ENCODE data around the gene MAN1C1.
"Not testable (repeated sequence)": the region's sequence is repeated elsewhere in the genome, so short reads cannot be mapped to it uniquely, and the experiment has no call there.

MAN1C1 gene

DNA sequence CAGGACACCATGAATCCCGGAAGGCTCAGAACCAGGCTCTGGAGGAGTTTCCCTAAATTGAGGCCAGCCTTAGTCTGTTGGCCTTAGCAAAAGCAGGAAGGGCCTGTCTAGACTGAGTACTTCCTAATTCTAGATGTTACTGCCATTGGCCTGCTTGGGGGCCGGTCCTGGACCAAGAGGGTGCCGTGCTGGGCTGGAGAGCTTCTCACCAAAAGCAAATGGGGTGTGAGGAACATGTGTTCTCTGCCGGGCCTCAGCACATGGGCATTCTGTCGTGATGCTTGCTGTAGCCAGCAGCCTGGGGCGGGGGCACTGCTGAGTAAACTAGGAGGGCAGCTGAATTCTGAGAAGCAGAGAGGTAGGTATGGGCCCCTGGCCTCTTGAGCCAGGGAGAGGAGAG lies 35.7 kb upstream of the MAN1C1 start:
- no CpG with 5 or more reads among the region's 6 CpGs for WGBS (ENCODE audit: extremely low coverage, insufficient coverage, low lambda C conversion rate)
- Histone ChIP-seq H3K27ac (ENCODE audit: low read depth, low read length) (no peak overlapping the region), H2BK15ac (replicated peaks; ENCODE audit: low read depth) (no peak overlapping the region), H3K56ac (ENCODE audit: low read length) (no peak overlapping the region), H3K4ac (ENCODE audit: low read depth, low read length) (no peak overlapping the region), H3K79me2 (ENCODE audit: control insufficient read depth, insufficient read depth, low read length) (no peaks in the 10 kb centered on the region), H3K4me3 (ENCODE audit: low read length) (no peak overlapping the region), H3K9ac (ENCODE audit: low read length) (no peak overlapping the region), H2BK5ac (ENCODE audit: low read length) (no peak overlapping the region), H2BK120ac (ENCODE audit: low read depth, low read length) (no peak overlapping the region), H3K36me3 (ENCODE audit: control insufficient read depth, insufficient read depth, low read length) (no peaks in the 10 kb centered on the region), H3K18ac (ENCODE audit: low read length) (no peak overlapping the region), H3K27me3 (ENCODE audit: insufficient read depth, low read length, poor library complexity) (no peaks in the 10 kb centered on the region), H3K23ac (ENCODE audit: low read length) (no peak overlapping the region), H3K4me2 (ENCODE audit: low read length) (no peak overlapping the region), H2AK5ac (ENCODE audit: low read length) (no peak overlapping the region), H3K4me1 (ENCODE audit: control insufficient read depth, low read depth, low read length) (no peaks in the 10 kb centered on the region), H3K79me1 (ENCODE audit: low read length) (no peaks in the 10 kb centered on the region), H4K5ac (ENCODE audit: low read length) (no peak overlapping the region), H4K8ac (ENCODE audit: low read depth, low read length) (no peak overlapping the region)
- DNase-seq, result peak; percentile 73

DNA sequence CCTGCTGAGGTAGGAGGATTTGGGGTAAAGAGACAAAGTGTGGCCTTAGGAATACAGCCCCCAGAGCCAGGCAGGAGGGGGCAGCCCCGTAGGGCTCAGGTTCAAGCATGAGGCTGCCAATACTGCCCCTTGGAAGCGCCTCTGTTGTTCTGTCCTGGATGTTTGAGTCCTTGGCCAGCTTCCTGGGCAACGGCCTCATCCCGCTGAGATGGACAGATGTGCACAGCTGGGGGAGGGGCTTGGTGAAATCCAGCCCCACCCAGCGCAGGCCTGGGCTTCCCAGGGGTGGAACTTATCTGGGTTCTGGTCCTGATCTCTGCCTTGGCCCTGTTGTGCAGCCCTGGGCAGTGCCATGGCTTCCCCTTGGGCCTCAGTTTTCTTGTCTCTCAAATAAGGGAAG lies 34.8 kb upstream of the MAN1C1 start:
- Histone ChIP-seq H3K4ac (ENCODE audit: low read depth, low read length) (no peak overlapping the region), H3K79me2 (ENCODE audit: control insufficient read depth, insufficient read depth, low read length) (no peaks in the 10 kb centered on the region), H3K79me1 (ENCODE audit: low read length) (no peaks in the 10 kb centered on the region), H3K9ac (ENCODE audit: low read length) (no peak overlapping the region), H2BK120ac (ENCODE audit: low read depth, low read length) (no peak overlapping the region), H2BK5ac (ENCODE audit: low read length) (no peak overlapping the region), H3K4me3 (ENCODE audit: low read length) (no peak overlapping the region), H3K18ac (ENCODE audit: low read length) (no peak overlapping the region), H3K4me1 (ENCODE audit: control insufficient read depth, low read depth, low read length) (peaks cover 2% of the 10 kb centered on the region), H2BK15ac (replicated peaks; ENCODE audit: low read depth) (no peak overlapping the region), H3K23ac (ENCODE audit: low read length) (no peak overlapping the region), H3K27me3 (ENCODE audit: insufficient read depth, low read length, poor library complexity) (no peaks in the 10 kb centered on the region), H3K56ac (ENCODE audit: low read length) (no peak overlapping the region), H3K27ac (ENCODE audit: low read depth, low read length) (no peak overlapping the region), H2AK5ac (ENCODE audit: low read length) (no peak overlapping the region), H3K36me3 (ENCODE audit: control insufficient read depth, insufficient read depth, low read length) (no peaks in the 10 kb centered on the region), H3K4me2 (ENCODE audit: low read length) (no peak overlapping the region), H4K5ac (ENCODE audit: low read length) (no peak overlapping the region), H4K8ac (ENCODE audit: low read depth, low read length) (no peak overlapping the region)
- WGBS (ENCODE audit: extremely low coverage, insufficient coverage, low lambda C conversion rate), result no CpG with 5 or more reads among the region's 5 CpGs
- no peak for DNase-seq

DNA sequence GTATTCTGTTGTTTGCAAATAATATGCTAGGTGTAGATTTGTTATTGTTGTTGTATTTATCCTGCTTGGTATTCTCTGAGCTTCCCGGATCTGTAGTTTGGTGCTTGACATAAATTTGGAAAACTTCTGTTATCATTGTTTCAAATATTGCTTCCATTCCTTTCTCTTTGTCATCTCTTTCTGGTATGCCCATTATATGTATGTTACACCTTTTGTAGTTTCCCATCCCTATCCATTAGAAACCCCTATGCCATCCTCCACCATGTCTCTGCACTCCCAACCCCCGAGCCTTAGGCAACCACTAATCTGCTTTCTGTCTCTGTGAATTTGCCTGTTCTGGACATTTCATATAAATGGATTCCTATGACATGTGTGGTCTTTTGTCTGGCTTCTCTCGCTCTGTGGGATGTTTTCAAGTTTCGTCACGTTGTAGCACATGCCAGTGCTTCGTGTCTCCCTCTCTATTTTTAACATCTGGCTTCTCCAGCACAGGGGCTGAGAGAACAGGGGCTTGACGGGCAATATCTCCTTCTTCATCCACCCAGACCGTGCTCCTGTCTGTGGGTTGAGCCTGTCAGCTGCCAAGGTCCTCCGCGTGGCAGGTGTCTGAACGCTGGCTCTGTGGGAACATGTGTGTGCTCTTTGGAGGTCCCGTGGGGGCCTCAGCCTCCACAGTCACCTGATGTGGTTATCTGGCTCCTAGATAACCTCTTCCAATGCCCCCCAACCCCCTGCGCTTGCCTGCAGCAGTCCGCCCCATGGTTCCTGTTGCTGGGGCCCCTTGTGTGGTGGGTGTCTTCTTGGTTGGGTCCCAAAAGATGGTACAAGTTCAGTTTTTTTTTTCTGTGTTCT lies 32.8 kb upstream of the MAN1C1 start:
- Histone ChIP-seq H3K27ac (ENCODE audit: low read depth, low read length) (no peak overlapping the region), H3K27me3 (ENCODE audit: insufficient read depth, low read length, poor library complexity) (no peaks in the 10 kb centered on the region)

DNA sequence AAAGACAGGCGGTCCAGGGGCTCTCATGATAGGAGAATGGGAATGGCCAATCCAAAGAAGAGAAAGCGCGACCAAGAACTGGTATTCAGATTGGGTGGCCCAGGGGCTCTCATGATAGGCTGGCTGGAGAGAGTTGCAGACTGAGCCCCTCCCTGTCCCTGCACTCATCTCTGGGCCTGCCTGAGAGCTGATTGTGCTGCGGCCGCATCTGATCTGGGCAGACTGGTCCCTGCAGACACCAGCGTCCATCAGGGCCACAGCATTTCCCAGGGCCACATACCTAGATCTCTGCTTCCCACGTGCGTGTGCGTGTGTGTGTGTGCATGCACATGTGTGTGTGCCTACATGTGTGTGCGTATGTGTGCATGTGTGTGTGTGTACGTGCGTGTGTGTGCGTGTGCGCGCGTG lies 30.4 kb upstream of the MAN1C1 start:
- DNase-seq, result peak; percentile 79
- Histone ChIP-seq H3K9ac (ENCODE audit: low read length) (peak overlapping the region; percentile 36), H3K27ac (ENCODE audit: low read depth, low read length) (no peak overlapping the region), H3K18ac (ENCODE audit: low read length) (no peak overlapping the region), H3K23ac (ENCODE audit: low read length) (no peak overlapping the region), H3K4me2 (ENCODE audit: low read length) (no peak overlapping the region), H4K8ac (ENCODE audit: low read depth, low read length) (no peak overlapping the region), H2BK5ac (ENCODE audit: low read length) (peak overlapping the region; percentile 27), H3K36me3 (ENCODE audit: control insufficient read depth, insufficient read depth, low read length) (no peaks in the 10 kb centered on the region), H2BK15ac (replicated peaks; ENCODE audit: low read depth) (no peak overlapping the region), H3K4me3 (ENCODE audit: low read length) (no peak overlapping the region), H3K4ac (ENCODE audit: low read depth, low read length) (no peak overlapping the region), H3K56ac (ENCODE audit: low read length) (peak overlapping the region; percentile 82), H2BK120ac (ENCODE audit: low read depth, low read length) (no peak overlapping the region), H3K79me1 (ENCODE audit: low read length) (no peaks in the 10 kb centered on the region), H2AK5ac (ENCODE audit: low read length) (no peak overlapping the region), H3K79me2 (ENCODE audit: control insufficient read depth, insufficient read depth, low read length) (no peaks in the 10 kb centered on the region), H3K4me1 (ENCODE audit: control insufficient read depth, low read depth, low read length) (peaks cover 6% of the 10 kb centered on the region), H3K27me3 (ENCODE audit: insufficient read depth, low read length, poor library complexity) (no peaks in the 10 kb centered on the region), H4K5ac (ENCODE audit: low read length) (no peak overlapping the region)
- WGBS (ENCODE audit: extremely low coverage, insufficient coverage, low lambda C conversion rate), result no CpG with 5 or more reads among the region's 16 CpGs

More for the DNA sequence above, 32.8 kb upstream of the MAN1C1 start:
- Histone ChIP-seq H4K8ac (ENCODE audit: low read depth, low read length) (no peak overlapping the region), H2BK15ac (replicated peaks; ENCODE audit: low read depth) (no peak overlapping the region), H2BK5ac (ENCODE audit: low read length) (no peak overlapping the region), H3K23ac (ENCODE audit: low read length) (no peak overlapping the region), H3K4me2 (ENCODE audit: low read length) (no peak overlapping the region), H3K4ac (ENCODE audit: low read depth, low read length) (no peak overlapping the region), H2BK120ac (ENCODE audit: low read depth, low read length) (no peak overlapping the region), H2AK5ac (ENCODE audit: low read length) (no peak overlapping the region), H3K4me1 (ENCODE audit: control insufficient read depth, low read depth, low read length) (peaks cover 6% of the 10 kb centered on the region), H3K79me1 (ENCODE audit: low read length) (no peaks in the 10 kb centered on the region), H3K4me3 (ENCODE audit: low read length) (no peak overlapping the region), H3K79me2 (ENCODE audit: control insufficient read depth, insufficient read depth, low read length) (no peaks in the 10 kb centered on the region), H4K5ac (ENCODE audit: low read length) (no peak overlapping the region), H3K9ac (ENCODE audit: low read length) (no peak overlapping the region), H3K56ac (ENCODE audit: low read length) (no peak overlapping the region), H3K36me3 (ENCODE audit: control insufficient read depth, insufficient read depth, low read length) (no peaks in the 10 kb centered on the region), H3K18ac (ENCODE audit: low read length) (no peak overlapping the region)
- no CpG with 5 or more reads among the region's 14 CpGs for WGBS (ENCODE audit: extremely low coverage, insufficient coverage, low lambda C conversion rate)
- no peak for DNase-seq

DNA sequence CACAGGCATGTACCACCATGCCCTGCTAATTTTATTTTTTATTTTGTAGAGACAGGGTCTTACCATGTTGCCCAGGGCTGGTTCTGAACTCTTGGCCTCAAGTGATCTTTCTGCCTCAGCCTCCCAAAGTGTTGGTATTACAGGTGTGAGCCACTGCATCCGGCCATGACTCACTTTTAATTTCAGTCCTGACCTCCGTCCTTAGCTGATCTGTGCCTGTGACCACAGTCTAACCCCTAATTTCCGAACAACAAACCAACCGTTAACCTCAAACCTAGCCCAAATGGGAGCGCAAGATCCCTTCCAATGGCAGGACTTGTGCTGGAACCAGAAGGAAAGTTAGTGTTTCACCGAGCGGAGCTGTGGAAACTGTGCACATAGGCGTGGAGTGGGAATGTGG lies 29.3 kb upstream of the MAN1C1 start:
- H4K5ac ChIP-seq (ENCODE audit: low read length), result no peak overlapping the region
- no peaks in the 10 kb centered on the region for H3K36me3 ChIP-seq (ENCODE audit: control insufficient read depth, insufficient read depth, low read length)
- no peak overlapping the region for H2BK15ac ChIP-seq (replicated peaks; ENCODE audit: low read depth)
- H3K4me3 ChIP-seq (ENCODE audit: low read length), result no peak overlapping the region
- peaks cover 6% of the 10 kb centered on the region for H3K4me1 ChIP-seq (ENCODE audit: control insufficient read depth, low read depth, low read length)
- peak overlapping the region; percentile 35 for H2BK5ac ChIP-seq (ENCODE audit: low read length)
- H3K27me3 ChIP-seq (ENCODE audit: insufficient read depth, low read length, poor library complexity), result no peaks in the 10 kb centered on the region
- no peak overlapping the region for H3K9ac ChIP-seq (ENCODE audit: low read length)
- H3K4ac ChIP-seq (ENCODE audit: low read depth, low read length), result no peak overlapping the region
- H3K4me2 ChIP-seq (ENCODE audit: low read length), result no peak overlapping the region
- H3K56ac ChIP-seq (ENCODE audit: low read length), result peak overlapping the region; percentile 67
- H4K8ac ChIP-seq (ENCODE audit: low read depth, low read length), result no peak overlapping the region
- no peak overlapping the region for H3K18ac ChIP-seq (ENCODE audit: low read length)
- no CpG with 5 or more reads among the region's 8 CpGs for WGBS (ENCODE audit: extremely low coverage, insufficient coverage, low lambda C conversion rate)
- no peaks in the 10 kb centered on the region for H3K79me2 ChIP-seq (ENCODE audit: control insufficient read depth, insufficient read depth, low read length)
- H2BK120ac ChIP-seq (ENCODE audit: low read depth, low read length), result no peak overlapping the region
- DNase-seq, result no peak
- no peak overlapping the region for H3K23ac ChIP-seq (ENCODE audit: low read length)
- peak overlapping the region; percentile 85 for H2AK5ac ChIP-seq (ENCODE audit: low read length)
- peak overlapping the region; percentile 5 for H3K27ac ChIP-seq (ENCODE audit: low read depth, low read length)
- H3K79me1 ChIP-seq (ENCODE audit: low read length), result no peaks in the 10 kb centered on the region

DNA sequence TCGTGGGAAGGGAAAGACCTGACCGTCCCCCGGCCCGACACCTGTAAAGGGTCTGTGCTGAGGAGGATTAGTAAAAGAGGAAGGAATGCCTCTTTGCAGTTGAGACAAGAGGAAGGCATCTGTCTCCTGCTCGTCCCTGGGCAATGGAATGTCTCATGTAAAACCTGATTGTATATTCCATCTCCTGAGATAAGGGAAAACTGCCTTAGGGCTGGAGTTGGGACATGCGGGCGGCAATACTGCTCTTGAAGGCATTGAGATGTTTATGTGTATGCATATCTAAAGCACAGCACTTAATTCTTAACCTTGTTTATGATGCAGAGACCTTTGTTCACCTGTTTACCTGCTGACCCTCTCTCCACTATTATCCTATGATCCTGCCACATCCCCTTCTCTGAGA lies 28.4 kb upstream of the MAN1C1 start:
- not testable (repeated sequence) for H2AK5ac ChIP-seq (ENCODE audit: low read length); H3K4me2 ChIP-seq (ENCODE audit: low read length); H2BK15ac ChIP-seq (replicated peaks; ENCODE audit: low read depth); H3K9ac ChIP-seq (ENCODE audit: low read length); H4K8ac ChIP-seq (ENCODE audit: low read depth, low read length); H3K79me1 ChIP-seq (ENCODE audit: low read length); H3K4me1 ChIP-seq (ENCODE audit: control insufficient read depth, low read depth, low read length); H3K27ac ChIP-seq (ENCODE audit: low read depth, low read length); H3K36me3 ChIP-seq (ENCODE audit: control insufficient read depth, insufficient read depth, low read length); H4K5ac ChIP-seq (ENCODE audit: low read length); H3K4me3 ChIP-seq (ENCODE audit: low read length); H2BK120ac ChIP-seq (ENCODE audit: low read depth, low read length); H3K27me3 ChIP-seq (ENCODE audit: insufficient read depth, low read length, poor library complexity); H3K18ac ChIP-seq (ENCODE audit: low read length); H3K4ac ChIP-seq (ENCODE audit: low read depth, low read length); H3K56ac ChIP-seq (ENCODE audit: low read length); H2BK5ac ChIP-seq (ENCODE audit: low read length); H3K23ac ChIP-seq (ENCODE audit: low read length); H3K79me2 ChIP-seq (ENCODE audit: control insufficient read depth, insufficient read depth, low read length)
- no CpG with 5 or more reads among the region's 7 CpGs for WGBS (ENCODE audit: extremely low coverage, insufficient coverage, low lambda C conversion rate)
- DNase-seq, result peak; percentile 97
